Gastrocnemius medialis (tissue), 4 donors: Measurements from ENCODE around the gene GMEB2. TPM values are rescaled to one million over a fixed set of nuclear protein-coding genes. Genes with fewer than 3 reads are reported as not detected.

Experiments used
- ATAC-seq, 2 donors: fragments of 150-250 bp; one replicate each; pipeline ENCODE4 v1.9.1; 2016
- DNase-seq, 2 donors: peaks; one replicate each; pipeline ENCODE4 v3.0.0-alpha.2; 2019
- H3K27ac ChIP-seq, 4 donors: fragments of 200-600 bp; sonication (generic); 1 replicate in 1 of 4; 2 replicates in 3 of 4; pipeline ENCODE4 v1.5.1; 2016 to 2018; ENCODE audit warnings: mild to moderate bottlenecking in 2 of 4, moderate library complexity in 1 of 4
- H3K27me3 ChIP-seq, 3 donors: fragments of 200-600 bp; sonication (generic) in 2 of 3; 1 replicate in 1 of 3; 2 replicates in 2 of 3; pipeline versions ENCODE4 v1.5.1 to v1.6.0; 2016 to 2019; ENCODE audit warnings: mild to moderate bottlenecking in 1 of 3, moderate library complexity in 1 of 3
- H3K36me3 ChIP-seq, 2 donors: fragments of 200-600 bp; sonication (generic) in 1 of 2; one replicate each; pipeline ENCODE4 v1.5.1; 2017 to 2018
- H3K4me1 ChIP-seq, 2 donors: fragments of 200-600 bp; sonication (generic) in 1 of 2; one replicate each; pipeline ENCODE4 v1.5.1; 2016 to 2017; ENCODE audit warnings: mild to moderate bottlenecking in 2 of 2
- H3K4me3 ChIP-seq, 4 donors: fragments of 200-600 bp; sonication (generic) in 3 of 4; 1 replicate in 1 of 4; 2 replicates in 3 of 4; pipeline ENCODE4 v1.5.1; 2016 to 2019; ENCODE audit warnings: mild to moderate bottlenecking in 2 of 4
- H3K9me3 ChIP-seq, 3 donors: fragments of 200-600 bp; sonication (generic) in 2 of 3; 1 replicate in 1 of 3; 2 replicates in 2 of 3; pipeline ENCODE4 v1.5.1; 2016 to 2019
- CTCF ChIP-seq, 5 experiments: fragments of 450-650 bp in 3 of 5; fragments of 200-600 bp in 2 of 5; sonication (generic) in 2 of 5; IDR thresholded peaks in 4 of 5; conservative IDR thresholded peaks in 1 of 5; 1 replicate in 4 of 5; 2 replicates in 1 of 5; pipeline ENCODE4 v1.5.1; 2016 to 2019; ENCODE audit warnings: antibody characterized with exemption in 5 of 5, mild to moderate bottlenecking in 3 of 5, moderate library complexity in 3 of 5
- POLR2A ChIP-seq, 2 donors: fragments of 450-650 bp; IDR thresholded peaks; one replicate each; pipeline ENCODE4 v1.6.1; 2017; ENCODE audit warnings: antibody characterized with exemption in 2 of 2, mild to moderate bottlenecking in 2 of 2, moderate library complexity in 2 of 2
- in situ Hi-C, 4 donors: fragments of 200-750 bp; cut with MboI; loops; one replicate each; pipeline versions ENCODE4 v1.15.0 to v1.8.0; 2017; ENCODE audit warnings: low sequenced_read_pairs in 4 of 4
- intact Hi-C: fragments of 100-400 bp; cut with DNase I; formaldehyde crosslinking; loops from one replicate; pipeline ENCODE4 v1.15.1; 2023; ENCODE audit warnings: low total_unique reads
- total RNA-seq, 4 donors: library from RNA; depleted of rRNA; stranded (reverse); fragments of >200 nt; gene quantifications; one replicate each; pipeline versions ENCODE4 v1.1.0 to v1.2.3, GENCODE V29; 2016

The GMEB2 gene
- total RNA-seq, 4 donors from 2014 or later: 6.1 to 14.3 (median 6.8) TPM

GRCh38 chr20:63591786-63592355, 35.0 kb downstream of the GMEB2 start:
- H3K27me3 ChIP-seq: no peaks in the 10 kb centered on the region
- DNase-seq (no peak), ATAC-seq (no peak)
- intact Hi-C loops: no loop called here
- no peak overlapping the region for H3K27ac ChIP-seq
- no peaks in the 10 kb centered on the region for H3K9me3 ChIP-seq
- no peaks in the 10 kb centered on the region for H3K4me1 ChIP-seq
- H3K36me3 ChIP-seq: peaks cover 0 to 73% of the 10 kb centered on the region in 2 donors
- TF ChIP-seq CTCF (IDR thresholded peaks at IDR 0.05 in 4 of 5, conservative IDR thresholded peaks at IDR 0.05 in 1 of 5): no peak
- TF ChIP-seq POLR2A (IDR thresholded peaks at IDR 0.05): no peak
- in situ Hi-C loops: no loop called here
- no peak overlapping the region for H3K4me3 ChIP-seq

- Histone ChIP-seq H3K4me1 (peaks cover 0 to 6% of the 10 kb centered on the region in 2 donors), H3K27me3 (no peaks in the 10 kb centered on the region), H3K27ac (no peak overlapping the region), H3K9me3 (no peaks in the 10 kb centered on the region), H3K36me3 (peaks cover 0 to 70% of the 10 kb centered on the region in 2 donors), H3K4me3 (no peak overlapping the region)
- in situ Hi-C loops (no loop called here), intact Hi-C loops (no loop called here)
- ATAC-seq (no peak), DNase-seq (no peak)
- no peak for TF ChIP-seq POLR2A (IDR thresholded peaks at IDR 0.05)
- no peak for TF ChIP-seq CTCF (IDR thresholded peaks at IDR 0.05 in 4 of 5, conservative IDR thresholded peaks at IDR 0.05 in 1 of 5)
These were observed 35.8 kb downstream of the GMEB2 start for GRCh38 chr20:63591147-63591533.

GRCh38 chr20:63590218-63591146, 36.4 kb downstream of the GMEB2 start:
- DNase-seq: no peak
- no peak overlapping the region for H3K4me3 ChIP-seq
- in situ Hi-C loops: no loop called here
- no peak overlapping the region for H3K27ac ChIP-seq
- intact Hi-C loops: no loop called here
- TF ChIP-seq CTCF (IDR thresholded peaks at IDR 0.05 in 4 of 5, conservative IDR thresholded peaks at IDR 0.05 in 1 of 5): no peak
- no peaks in the 10 kb centered on the region for H3K9me3 ChIP-seq
- no peaks in the 10 kb centered on the region for H3K27me3 ChIP-seq
- H3K36me3 ChIP-seq: peaks cover 0 to 63% of the 10 kb centered on the region in 2 donors
- peaks cover 0 to 6% of the 10 kb centered on the region in 2 donors for H3K4me1 ChIP-seq
- ATAC-seq: no peak

GRCh38 chr20:63589261-63590217, 37.4 kb downstream of the GMEB2 start:
- peaks cover 0 to 6% of the 10 kb centered on the region in 2 donors for H3K4me1 ChIP-seq
- TF ChIP-seq CTCF (IDR thresholded peaks at IDR 0.05 in 4 of 5, conservative IDR thresholded peaks at IDR 0.05 in 1 of 5) (no peak), POLR2A (IDR thresholded peaks at IDR 0.05) (no peak)
- ATAC-seq: no peak
- H3K27me3 ChIP-seq: no peaks in the 10 kb centered on the region
- no peak for DNase-seq
- peaks cover 0 to 56% of the 10 kb centered on the region in 2 donors for H3K36me3 ChIP-seq
- in situ Hi-C loops (no loop called here), intact Hi-C loops (no loop called here)
- H3K27ac ChIP-seq: no peak overlapping the region
- no peak overlapping the region for H3K4me3 ChIP-seq
- H3K9me3 ChIP-seq: no peaks in the 10 kb centered on the region
